Small intestine (tissue), 7 donors: Measurements from ENCODE around the gene RBPJL. TPM values are rescaled to one million over a fixed set of nuclear protein-coding genes. Genes with fewer than 3 reads are reported as not detected.

ENCODE experiments used
- DNase-seq, 2 donors: peaks; one replicate each; pipeline versions ENCODE4 v3.0.0 to v3.0.0-alpha.2; 2013
- FAIRE-seq: peaks from 2 replicates; lab custom pipeline; 2012; peaks lifted over from hg19 to GRCh38; lab: Jason Lieb, UNC
- H3K27ac ChIP-seq, 3 donors: one replicate each; pipeline ENCODE4 v1.5.1; 2013; ENCODE audit warnings: low read length in 2 of 3, mild to moderate bottlenecking in 2 of 3, control low read depth in 1 of 3, inconsistent platforms in 1 of 3, low read depth in 1 of 3, moderate library complexity in 1 of 3
- H3K27me3 ChIP-seq, 3 donors: one replicate each; pipeline ENCODE4 v1.6.1; 2013; ENCODE audit warnings: low read length in 3 of 3, inconsistent platforms in 1 of 3; ENCODE audit not compliant: control insufficient read depth in 3 of 3, insufficient read depth in 3 of 3
- H3K36me3 ChIP-seq, 3 donors: one replicate each; pipeline ENCODE4 v1.6.1; 2013; ENCODE audit warnings: low read length in 3 of 3, inconsistent platforms in 1 of 3, low read depth in 1 of 3, mild to moderate bottlenecking in 1 of 3, moderate library complexity in 1 of 3; ENCODE audit not compliant: control insufficient read depth in 3 of 3, insufficient read depth in 2 of 3
- H3K4me1 ChIP-seq, 3 donors: one replicate each; pipeline ENCODE4 v1.6.1; 2013; ENCODE audit warnings: low read length in 2 of 3, inconsistent platforms in 1 of 3, low read depth in 1 of 3, mild to moderate bottlenecking in 1 of 3, moderate library complexity in 1 of 3; ENCODE audit not compliant: control insufficient read depth in 3 of 3, insufficient read depth in 2 of 3
- H3K4me3 ChIP-seq, 3 donors: one replicate each; pipeline ENCODE4 v1.5.1; 2013; ENCODE audit warnings: low read length in 3 of 3, control low read depth in 1 of 3, inconsistent platforms in 1 of 3, low read depth in 1 of 3, mild to moderate bottlenecking in 1 of 3, moderate library complexity in 1 of 3
- H3K9me3 ChIP-seq, 2 donors: one replicate each; pipeline ENCODE4 v1.6.1; 2013; ENCODE audit warnings: low read depth in 1 of 2, low read length in 1 of 2; ENCODE audit not compliant: control insufficient read depth in 2 of 2, insufficient read depth in 1 of 2
- WGBS, 3 donors: extraction: QIAGEN DNeasy Blood & Tissue Kit; methylation state at CpG; one replicate each; pipeline ENCODE4 v1.1.7; 2013; 5-methylcytosine and 5-hydroxymethylcytosine counted together
- polyA plus RNA-seq, 4 donors: library from polyadenylated mRNA; stranded (reverse) in 3 of 4; unstranded in 1 of 4; fragments of 200-250 nt in 3 of 4; fragments of 120-200 nt in 1 of 4; gene quantifications; one replicate each; pipeline versions ENCODE4 v1.2.1 to v1.2.3, GENCODE V29; 2013
- donor health status: healthy with polysubstance abuse.
- donor health status: control.
- donor health status: control.
- donor health status: Bipolar disorder and iron deficiency.
- donor health status: healthy.

The RBPJL gene
- polyA plus RNA-seq, 4 donors = 0.04 to 1.4 TPM; not detected in 2

DNA sequence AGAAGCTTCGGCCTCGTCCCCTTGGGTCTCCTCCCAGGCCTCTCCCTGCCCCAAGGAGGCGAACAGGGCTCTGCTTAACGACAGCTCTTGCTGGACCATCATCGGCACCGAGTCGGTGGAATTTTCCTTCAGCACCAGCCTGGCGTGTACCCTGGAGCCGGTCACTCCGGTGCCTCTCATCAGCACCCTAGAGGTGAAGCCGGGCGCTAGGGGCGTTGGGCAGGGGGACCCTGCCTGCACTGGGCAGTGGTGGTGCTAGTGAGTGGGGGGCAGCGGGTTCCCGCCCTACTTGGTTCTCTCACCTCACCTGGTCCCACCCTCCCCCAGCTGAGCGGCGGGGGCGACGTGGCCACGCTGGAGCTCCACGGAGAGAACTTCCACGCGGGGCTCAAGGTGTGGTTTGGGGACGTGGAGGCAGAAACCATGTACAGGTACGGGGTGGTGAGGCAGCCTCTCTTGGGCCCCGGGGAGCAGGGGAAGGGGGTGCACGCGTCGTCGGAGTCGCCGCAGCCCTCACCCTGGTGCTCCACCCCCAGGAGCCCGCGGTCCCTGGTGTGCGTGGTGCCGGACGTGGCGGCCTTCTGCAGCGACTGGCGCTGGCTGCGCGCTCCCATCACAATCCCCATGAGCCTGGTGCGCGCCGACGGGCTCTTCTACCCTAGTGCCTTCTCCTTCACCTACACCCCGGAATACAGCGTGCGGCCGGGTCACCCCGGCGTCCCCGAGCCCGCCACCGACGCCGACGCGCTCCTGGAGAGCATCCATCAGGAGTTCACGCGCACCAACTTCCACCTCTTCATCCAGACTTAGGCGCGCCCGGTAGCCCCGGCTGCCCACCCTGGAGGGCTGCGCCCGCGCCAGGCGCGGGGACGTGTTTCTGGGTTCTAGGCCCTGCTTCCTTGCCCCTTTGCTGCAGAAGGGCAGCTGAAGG is 9.8 kb downstream of the RBPJL start:
- H3K4me1 ChIP-seq = no peaks in the 10 kb centered on the region
- no peak overlapping the region for H3K4me3 ChIP-seq
- no peak overlapping the region for H3K27ac ChIP-seq
- no peaks in the 10 kb centered on the region for H3K36me3 ChIP-seq
- H3K27me3 ChIP-seq = peaks cover 0 to 60% (median 15%) of the 10 kb centered on the region in 3 donors
- no peak for DNase-seq
- no peaks in the 10 kb centered on the region for H3K9me3 ChIP-seq
- FAIRE-seq = no peak
- 22 to 44% (median 33%) methylated on average over 50 to 71 of the region's 71 CpGs for WGBS, 3 donors

DNA sequence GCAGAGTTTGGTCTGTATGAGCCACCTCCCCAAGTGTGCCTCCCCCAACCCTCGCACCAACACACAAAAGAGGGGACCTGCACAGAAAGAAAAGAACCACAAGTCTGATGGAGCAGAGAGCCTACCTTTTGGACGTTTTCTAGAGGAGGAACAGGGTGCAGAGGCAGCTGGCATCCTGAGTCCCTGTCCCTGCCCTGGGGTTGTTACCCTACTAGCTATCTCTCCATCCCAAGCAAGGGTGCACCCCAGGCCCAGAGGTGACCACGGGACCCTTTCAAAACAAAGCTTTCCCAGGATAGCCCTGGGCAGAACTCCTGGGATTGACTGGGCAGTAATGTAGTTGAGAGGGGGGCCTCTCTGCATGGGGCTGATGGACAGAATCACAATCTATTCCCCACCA is 11.2 kb downstream of the RBPJL start:
- Histone ChIP-seq H3K9me3 (no peaks in the 10 kb centered on the region), H3K27ac (no peak overlapping the region), H3K4me3 (no peak overlapping the region), H3K36me3 (no peaks in the 10 kb centered on the region), H3K27me3 (peaks cover 0 to 46% (median 10%) of the 10 kb centered on the region in 3 donors), H3K4me1 (peaks cover 0 to 7% (median 0%) of the 10 kb centered on the region in 3 donors)
- DNase-seq (no peak), FAIRE-seq (no peak)
- 66 to 76% (median 72%) methylated on average over 3 of the region's 3 CpGs for WGBS, 3 donors

DNA sequence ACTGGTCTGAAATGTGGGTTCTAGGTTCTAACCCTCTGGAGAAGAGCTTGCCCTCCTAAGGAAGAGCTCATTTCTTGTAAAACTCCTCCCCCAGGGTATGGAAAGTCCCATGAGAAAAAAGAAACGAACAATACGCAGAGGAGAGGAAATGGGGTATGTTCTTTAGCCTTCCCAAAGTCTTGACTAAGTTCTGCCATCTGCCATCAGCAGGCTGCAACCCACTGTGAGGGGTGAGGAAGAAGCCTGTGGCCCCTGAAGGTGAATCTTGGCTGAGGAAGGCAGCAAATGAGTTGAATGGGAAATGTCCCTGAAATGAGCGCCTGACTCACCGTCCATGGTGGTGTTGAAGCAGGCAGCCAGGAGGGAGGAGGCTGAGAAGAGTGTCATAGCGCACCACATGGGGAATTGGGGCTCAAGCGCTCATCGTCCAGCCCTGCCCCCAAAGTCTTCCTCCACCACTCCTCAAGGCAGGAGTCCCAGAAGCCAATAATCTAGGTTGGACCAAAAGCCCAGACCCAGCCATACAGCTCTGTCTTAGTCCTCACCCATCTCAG is 11.8 kb downstream of the RBPJL start:
- no peak for FAIRE-seq
- WGBS, 3 donors = 73 to 77% (median 74%) methylated on average over 7 of the region's 7 CpGs
- no peak for DNase-seq
- Histone ChIP-seq H3K9me3 (no peaks in the 10 kb centered on the region), H3K36me3 (no peaks in the 10 kb centered on the region), H3K4me1 (peaks cover 0 to 7% (median 0%) of the 10 kb centered on the region in 3 donors), H3K27ac (no peak overlapping the region), H3K27me3 (peaks cover 0 to 43% (median 10%) of the 10 kb centered on the region in 3 donors), H3K4me3 (no peak overlapping the region)

DNA sequence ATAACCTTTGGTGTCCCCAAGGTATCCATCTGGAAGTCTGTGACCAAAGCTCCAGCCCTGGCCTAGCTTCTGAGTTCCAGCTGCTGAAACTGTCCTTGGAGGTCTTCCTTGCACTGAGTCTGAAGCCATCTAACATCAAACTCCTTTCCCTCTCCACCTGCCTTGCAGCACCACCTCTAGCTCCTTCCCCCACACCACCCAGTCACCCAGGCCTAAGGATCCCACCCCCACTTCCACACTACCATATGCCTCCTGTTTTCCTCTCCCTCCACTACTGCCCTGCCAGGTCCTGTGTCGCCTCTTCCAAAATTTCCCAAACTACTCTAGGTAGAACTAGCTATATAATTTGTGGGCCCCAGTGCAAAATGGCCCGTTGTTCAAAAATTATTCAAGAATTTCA is 12.3 kb downstream of the RBPJL start:
- H3K27me3 ChIP-seq = peaks cover 0 to 39% (median 10%) of the 10 kb centered on the region in 3 donors
- no peak overlapping the region for H3K27ac ChIP-seq
- H3K9me3 ChIP-seq = no peaks in the 10 kb centered on the region
- WGBS, 3 donors = 60 to 85% (median 83%) methylated on average over 2 of the region's 2 CpGs
- H3K4me3 ChIP-seq = no peak overlapping the region
- no peaks in the 10 kb centered on the region for H3K36me3 ChIP-seq
- H3K4me1 ChIP-seq = peaks cover 0 to 7% (median 0%) of the 10 kb centered on the region in 3 donors
- no peak for FAIRE-seq
- DNase-seq = no peak

DNA sequence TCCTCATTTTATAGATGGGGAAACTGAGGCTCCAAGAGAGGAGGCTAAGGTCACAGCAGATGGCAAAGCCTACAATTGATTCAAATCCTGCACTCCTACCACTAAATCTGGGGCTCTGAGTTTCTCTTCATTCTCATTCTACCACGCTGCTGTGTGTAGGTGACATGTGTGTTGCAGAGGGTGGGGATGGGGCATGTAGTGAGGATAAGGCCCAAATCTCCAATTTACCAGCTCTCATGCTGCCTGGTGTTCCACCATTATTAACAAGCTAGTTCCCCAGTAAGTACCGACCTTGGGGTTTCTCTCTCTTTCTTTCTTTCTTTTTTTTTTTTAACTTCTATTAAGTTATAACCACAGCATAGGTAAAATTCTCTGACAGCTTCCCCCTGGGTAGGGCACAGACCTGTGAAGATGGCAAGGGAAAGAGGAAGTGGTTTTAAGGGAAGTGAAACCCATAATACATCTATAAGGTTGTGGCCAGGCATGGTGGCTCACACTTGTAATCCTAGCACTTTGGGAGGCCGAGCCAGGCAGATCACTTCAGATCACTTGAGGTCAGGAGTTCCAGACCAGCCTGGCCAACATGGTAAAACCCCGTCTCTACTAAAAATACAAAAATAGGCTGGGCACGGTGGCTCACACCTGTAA is 14.4 kb downstream of the RBPJL start:
- Histone ChIP-seq H3K9me3 (no peaks in the 10 kb centered on the region), H3K4me1 (peaks cover 0 to 7% (median 0%) of the 10 kb centered on the region in 3 donors), H3K36me3 (peaks cover 0 to 11% (median 5%) of the 10 kb centered on the region in 3 donors), H3K27me3 (peaks cover 0 to 29% (median 8%) of the 10 kb centered on the region in 3 donors), H3K27ac (no peak overlapping the region), H3K4me3 (no peak overlapping the region)
- DNase-seq = no peak
- FAIRE-seq = no peak
- 59 to 73% (median 65%) methylated on average over 5 of the region's 5 CpGs for WGBS, 3 donors

DNA sequence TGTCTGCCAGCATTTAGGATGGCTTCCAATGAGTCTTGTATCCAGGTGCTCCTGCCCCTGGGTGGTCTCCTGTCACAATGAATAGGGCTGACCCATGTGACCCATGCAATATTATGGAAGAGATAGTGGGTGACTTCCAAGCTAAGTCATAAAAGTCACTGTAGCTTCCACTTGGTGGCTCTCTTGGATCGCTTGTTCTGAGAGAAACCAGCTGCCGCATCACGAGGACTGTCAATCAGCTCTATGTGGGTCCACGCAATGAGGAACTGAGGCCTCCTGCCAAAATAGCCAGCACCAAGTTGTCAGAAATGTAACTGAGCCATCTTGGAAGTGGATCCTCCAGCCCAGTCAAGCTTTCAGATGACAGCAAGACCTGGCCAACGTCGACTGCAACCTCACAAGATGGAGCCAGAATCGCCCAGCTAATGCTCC is 16.3 kb downstream of the RBPJL start:
- WGBS, 3 donors = 22 to 52% (median 38%) methylated on average over 7 of the region's 7 CpGs
- Histone ChIP-seq H3K4me3 (no peak overlapping the region), H3K27ac (no peak overlapping the region), H3K36me3 (peaks cover 0 to 24% (median 8%) of the 10 kb centered on the region in 3 donors), H3K27me3 (peaks cover 0 to 10% (median 0%) of the 10 kb centered on the region in 3 donors), H3K4me1 (peaks cover 0 to 7% (median 0%) of the 10 kb centered on the region in 3 donors), H3K9me3 (no peaks in the 10 kb centered on the region)
- FAIRE-seq = no peak
- DNase-seq = peak; percentile 77

DNA sequence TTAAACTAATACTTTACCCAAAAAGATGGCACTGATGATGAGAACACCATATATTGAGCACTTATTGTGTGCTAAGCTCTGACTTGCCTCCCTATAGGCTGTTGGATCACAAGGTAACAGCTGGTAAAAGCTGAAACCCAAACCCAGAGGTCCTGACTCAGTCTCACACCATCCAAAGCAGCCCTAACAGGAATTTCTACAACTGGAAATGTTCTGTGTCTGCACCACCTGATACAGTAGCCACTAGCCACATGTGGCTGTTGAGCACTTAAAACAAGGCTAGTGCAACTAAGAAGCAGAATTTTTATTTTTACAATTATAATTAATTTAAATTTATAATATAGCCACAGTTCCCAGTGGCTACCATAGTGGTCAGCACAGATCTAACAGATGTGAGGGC is 17.1 kb downstream of the RBPJL start:
- Histone ChIP-seq H3K27me3 (peaks cover 0 to 3% (median 0%) of the 10 kb centered on the region in 3 donors), H3K9me3 (no peaks in the 10 kb centered on the region), H3K36me3 (peaks cover 2 to 29% (median 13%) of the 10 kb centered on the region in 3 donors), H3K27ac (no peak overlapping the region), H3K4me3 (no peak overlapping the region), H3K4me1 (peaks cover 0 to 7% (median 0%) of the 10 kb centered on the region in 3 donors)
- DNase-seq = no peak
- FAIRE-seq = no peak

DNA sequence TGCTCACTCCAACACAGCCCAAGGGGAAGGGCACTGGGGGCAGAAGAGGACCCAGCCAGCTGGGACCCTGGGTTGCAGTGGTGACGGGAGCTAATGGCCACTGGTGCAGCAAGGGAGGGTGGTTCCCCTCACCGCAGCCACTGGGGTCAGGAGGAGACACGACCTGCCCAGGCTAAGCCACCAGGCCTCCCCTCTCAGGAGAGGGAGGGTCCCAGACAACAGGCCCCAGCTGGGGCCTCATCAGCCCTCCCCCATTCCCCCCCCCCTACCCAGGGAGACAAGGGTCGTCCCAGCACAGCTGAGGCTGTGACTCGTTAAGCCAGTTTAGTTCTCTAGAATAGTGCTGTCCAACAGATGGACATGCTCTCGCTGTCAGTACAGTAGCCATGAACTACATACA is 18.7 kb downstream of the RBPJL start:
- H3K27ac ChIP-seq = no peak overlapping the region
- H3K27me3 ChIP-seq = no peaks in the 10 kb centered on the region
- 62 to 72% (median 64%) methylated on average over 6 of the region's 6 CpGs for WGBS, 3 donors
- no peaks in the 10 kb centered on the region for H3K9me3 ChIP-seq
- DNase-seq (no peak), FAIRE-seq (no peak)
- H3K36me3 ChIP-seq = peaks cover 7 to 43% (median 15%) of the 10 kb centered on the region in 3 donors
- H3K4me1 ChIP-seq = peaks cover 0 to 7% (median 0%) of the 10 kb centered on the region in 3 donors
- H3K4me3 ChIP-seq = no peak overlapping the region
